ENCODE data around the gene USF2. TPM values are rescaled to one million over a fixed set of nuclear protein-coding genes. Genes with fewer than 3 reads are reported as not detected.

USF2 gene
- total RNA-seq, 1 experiment from 2014 or later: 81.6 TPM

DNA sequence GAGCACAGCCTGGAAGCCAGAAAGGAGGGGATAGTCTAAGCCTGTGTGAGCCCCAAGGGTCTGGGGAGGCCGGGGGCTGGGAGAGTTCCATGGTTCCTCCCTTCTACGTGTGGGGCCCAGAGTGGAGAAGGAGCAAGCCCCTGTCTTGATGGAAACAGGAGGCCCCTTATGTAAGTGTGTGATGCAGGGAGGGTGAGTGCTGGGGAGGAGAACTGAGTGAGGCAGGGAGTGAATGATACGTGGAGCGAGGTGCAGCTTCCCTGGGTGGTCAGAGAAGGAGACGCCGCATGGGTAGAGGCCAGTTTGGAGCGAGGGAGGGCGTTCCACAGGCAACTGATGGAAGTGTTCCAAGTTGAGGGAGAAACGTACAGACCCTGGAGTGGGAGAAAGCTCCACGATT is 39.2 kb downstream of the USF2 start:
- BruUV-seq (replicated peaks): no TSS peak
- H3K27ac Mint-ChIP-seq (ENCODE audit: low read depth, unreplicated experiment): no peak overlapping the region
- H3K36me3 Mint-ChIP-seq (ENCODE audit: insufficient read depth, unreplicated experiment): no peaks in the 10 kb centered on the region
- H3K9me3 Mint-ChIP-seq (ENCODE audit: unreplicated experiment): no peaks in the 10 kb centered on the region
- H3K4me3 Mint-ChIP-seq (ENCODE audit: unreplicated experiment): no peak overlapping the region
- peaks cover under 1% of the 10 kb centered on the region for H3K4me1 Mint-ChIP-seq (ENCODE audit: insufficient read depth, unreplicated experiment)
- TF ChIP-seq, protein P1, sequence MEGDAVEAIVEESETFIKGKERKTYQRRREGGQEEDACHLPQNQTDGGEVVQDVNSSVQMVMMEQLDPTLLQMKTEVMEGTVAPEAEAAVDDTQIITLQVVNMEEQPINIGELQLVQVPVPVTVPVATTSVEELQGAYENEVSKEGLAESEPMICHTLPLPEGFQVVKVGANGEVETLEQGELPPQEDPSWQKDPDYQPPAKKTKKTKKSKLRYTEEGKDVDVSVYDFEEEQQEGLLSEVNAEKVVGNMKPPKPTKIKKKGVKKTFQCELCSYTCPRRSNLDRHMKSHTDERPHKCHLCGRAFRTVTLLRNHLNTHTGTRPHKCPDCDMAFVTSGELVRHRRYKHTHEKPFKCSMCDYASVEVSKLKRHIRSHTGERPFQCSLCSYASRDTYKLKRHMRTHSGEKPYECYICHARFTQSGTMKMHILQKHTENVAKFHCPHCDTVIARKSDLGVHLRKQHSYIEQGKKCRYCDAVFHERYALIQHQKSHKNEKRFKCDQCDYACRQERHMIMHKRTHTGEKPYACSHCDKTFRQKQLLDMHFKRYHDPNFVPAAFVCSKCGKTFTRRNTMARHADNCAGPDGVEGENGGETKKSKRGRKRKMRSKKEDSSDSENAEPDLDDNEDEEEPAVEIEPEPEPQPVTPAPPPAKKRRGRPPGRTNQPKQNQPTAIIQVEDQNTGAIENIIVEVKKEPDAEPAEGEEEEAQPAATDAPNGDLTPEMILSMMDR (IDR thresholded peaks at IDR 0.05; ENCODE audit: unreplicated experiment): no peak
- peaks cover 12% of the 10 kb centered on the region for H3K27me3 Mint-ChIP-seq (ENCODE audit: insufficient read depth, unreplicated experiment)
- ChIA-PET CTCF (interaction anchor here (1.2 kb wide), 1 partner anchor 160 kb away, joined by 3 read pairs; no protein-coding TSS in a partner anchor), POLR2A (no interaction called here)
- no peak for DNase-seq (ENCODE audit: unreplicated experiment)
- intact Hi-C loops (cut with micrococcal nuclease): no loop called here

DNA sequence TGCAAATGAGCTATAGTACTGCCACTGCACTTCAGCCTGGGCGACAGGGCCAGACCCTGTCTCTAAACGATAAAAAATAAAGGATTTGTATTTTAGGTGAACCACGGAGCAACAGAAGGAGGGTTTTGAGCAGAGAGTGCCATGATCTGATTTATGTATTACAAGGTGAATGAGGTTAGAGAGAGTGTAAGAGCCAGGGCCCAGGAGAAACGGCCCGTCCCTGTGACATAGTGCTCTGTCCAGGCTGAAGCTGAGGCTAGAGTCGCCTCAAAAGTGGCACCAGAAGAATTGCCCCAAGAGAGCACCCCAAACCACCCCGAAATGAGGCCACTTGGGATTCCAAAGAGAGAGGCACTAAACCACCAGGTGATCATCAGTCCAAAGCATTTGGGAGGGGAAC is 40.1 kb downstream of the USF2 start:
- H3K4me1 Mint-ChIP-seq (ENCODE audit: insufficient read depth, unreplicated experiment): peaks cover 9% of the 10 kb centered on the region
- ChIA-PET POLR2A (no interaction called here), CTCF (interaction anchor here (0.6 kb wide), 1 partner anchor 28 kb away, joined by 3 read pairs; no protein-coding TSS in a partner anchor)
- H3K27ac Mint-ChIP-seq (ENCODE audit: low read depth, unreplicated experiment): no peak overlapping the region
- no peaks in the 10 kb centered on the region for H3K9me3 Mint-ChIP-seq (ENCODE audit: unreplicated experiment)
- H3K4me3 Mint-ChIP-seq (ENCODE audit: unreplicated experiment): no peak overlapping the region
- intact Hi-C loops (cut with micrococcal nuclease): no loop called here
- BruUV-seq (replicated peaks): no TSS peak
- peaks cover 4% of the 10 kb centered on the region for H3K27me3 Mint-ChIP-seq (ENCODE audit: insufficient read depth, unreplicated experiment)
- H3K36me3 Mint-ChIP-seq (ENCODE audit: insufficient read depth, unreplicated experiment): no peaks in the 10 kb centered on the region
- DNase-seq (ENCODE audit: unreplicated experiment): no peak
- TF ChIP-seq, protein P1 (IDR thresholded peaks at IDR 0.05; ENCODE audit: unreplicated experiment): no peak

DNA sequence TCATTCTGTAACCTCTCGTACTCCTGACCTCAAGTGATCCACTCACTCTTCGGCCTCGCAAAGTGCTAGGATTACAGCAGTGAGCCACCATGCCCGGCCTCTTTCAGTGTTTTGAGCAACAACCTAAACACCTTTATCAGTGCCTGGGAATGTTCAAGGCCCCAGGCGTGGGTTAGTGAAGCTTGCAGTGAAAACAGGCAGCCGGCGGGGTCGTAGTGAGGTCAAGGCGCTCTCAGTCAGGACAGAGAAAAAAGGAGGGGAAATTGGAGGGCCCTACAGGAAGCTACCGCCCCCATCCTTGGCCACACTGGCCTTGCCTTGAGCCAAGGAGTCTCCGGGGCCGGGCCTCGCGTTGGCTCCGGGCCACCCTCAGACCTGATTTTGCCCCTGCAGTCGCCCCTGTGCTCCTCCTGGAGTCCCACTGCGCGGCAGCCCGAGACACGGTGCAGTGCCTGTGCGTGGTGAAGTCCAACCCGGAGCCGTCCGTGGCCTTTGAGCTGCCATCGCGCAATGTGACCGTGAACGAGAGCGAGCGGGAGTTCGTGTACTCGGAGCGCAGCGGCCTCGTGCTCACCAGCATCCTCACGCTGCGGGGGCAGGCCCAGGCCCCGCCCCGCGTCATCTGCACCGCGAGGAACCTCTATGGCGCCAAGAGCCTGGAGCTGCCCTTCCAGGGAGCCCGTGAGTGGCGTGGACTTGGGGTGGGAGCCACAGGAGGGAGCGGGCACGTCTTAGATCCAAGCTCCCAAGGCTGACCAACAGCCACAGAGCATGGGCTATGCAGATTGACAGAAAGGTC is 40.9 kb downstream of the USF2 start:
- DNase-seq (ENCODE audit: unreplicated experiment): no peak

DNA sequence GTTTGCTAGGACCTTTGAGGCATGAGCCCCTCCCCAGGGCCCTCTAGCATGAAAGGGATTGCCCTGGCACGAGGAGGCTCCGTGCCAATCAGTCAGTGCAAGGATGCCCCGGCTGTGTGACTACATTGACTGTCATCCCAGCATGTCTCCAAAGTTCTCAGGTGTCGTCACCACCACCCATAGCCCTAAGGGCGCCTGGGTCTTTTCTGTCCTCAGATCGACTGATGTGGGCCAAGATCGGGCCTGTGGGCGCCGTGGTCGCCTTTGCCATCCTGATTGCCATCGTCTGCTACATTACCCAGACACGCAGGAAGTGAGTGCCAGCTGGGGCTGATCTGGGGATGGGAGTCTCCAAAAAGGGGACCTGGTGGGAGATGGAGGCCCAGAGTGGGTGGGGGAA is 41.6 kb downstream of the USF2 start:
- peaks cover 9% of the 10 kb centered on the region for H3K4me1 Mint-ChIP-seq (ENCODE audit: insufficient read depth, unreplicated experiment)
- no peaks in the 10 kb centered on the region for H3K27me3 Mint-ChIP-seq (ENCODE audit: insufficient read depth, unreplicated experiment)
- no peaks in the 10 kb centered on the region for H3K9me3 Mint-ChIP-seq (ENCODE audit: unreplicated experiment)
- TF ChIP-seq, protein P1 (IDR thresholded peaks at IDR 0.05; ENCODE audit: unreplicated experiment): no peak
- H3K4me3 Mint-ChIP-seq (ENCODE audit: unreplicated experiment): no peak overlapping the region
- CTCF ChIA-PET: interaction anchor here (1.1 kb wide), 1 partner anchor 38 kb away, joined by 4 read pairs; no protein-coding TSS in a partner anchor
- no peak overlapping the region for H3K27ac Mint-ChIP-seq (ENCODE audit: low read depth, unreplicated experiment)
- intact Hi-C loops (cut with micrococcal nuclease): no loop called here
- DNase-seq (ENCODE audit: unreplicated experiment): no peak
- no peaks in the 10 kb centered on the region for H3K36me3 Mint-ChIP-seq (ENCODE audit: insufficient read depth, unreplicated experiment)
- no TSS peak for BruUV-seq (replicated peaks)
- POLR2A ChIA-PET: no interaction called here

More for the DNA sequence above, 40.9 kb downstream of the USF2 start:
- no peaks in the 10 kb centered on the region for H3K27me3 Mint-ChIP-seq (ENCODE audit: insufficient read depth, unreplicated experiment)
- POLR2A ChIA-PET: no interaction called here
- CTCF ChIA-PET: interaction anchor here (1.1 kb wide), 1 partner anchor 38 kb away, joined by 4 read pairs; no protein-coding TSS in a partner anchor
- H3K36me3 Mint-ChIP-seq (ENCODE audit: insufficient read depth, unreplicated experiment): no peaks in the 10 kb centered on the region
- H3K4me1 Mint-ChIP-seq (ENCODE audit: insufficient read depth, unreplicated experiment): peaks cover 9% of the 10 kb centered on the region
- TF ChIP-seq, protein P1 (IDR thresholded peaks at IDR 0.05; ENCODE audit: unreplicated experiment): no peak
- intact Hi-C loops (cut with micrococcal nuclease): no loop called here
- no TSS peak for BruUV-seq (replicated peaks)
- H3K4me3 Mint-ChIP-seq (ENCODE audit: unreplicated experiment): no peak overlapping the region
- H3K9me3 Mint-ChIP-seq (ENCODE audit: unreplicated experiment): no peaks in the 10 kb centered on the region
- H3K27ac Mint-ChIP-seq (ENCODE audit: low read depth, unreplicated experiment): no peak overlapping the region
